OCI-LY7 (cell line): ENCODE data around the gene RBM28. TPM values are rescaled to one million over a fixed set of nuclear protein-coding genes. Genes with fewer than 3 reads are reported as not detected.

Source experiments
- BruUV-seq: library from RNA; stranded (reverse); fragments of 400-500 nt; replicated peaks from 2 replicates; lab custom pipeline; 2021; lab: Mats Ljungman, UMichigan
- CTCF ChIA-PET: fragments of 300-600 bp; sonication (Branson Sonifier 250); formaldehyde crosslinking; loops from one replicate; lab custom pipeline; 2022; ENCODE audit warnings: antibody characterized with exemption; ENCODE audit not compliant: unreplicated experiment; lab: Charles Lee
- POLR2A ChIA-PET: fragments of 300-600 bp; sonication (Branson Sonifier 250); formaldehyde crosslinking; loops from one replicate; lab custom pipeline; 2022; ENCODE audit warnings: antibody characterized with exemption; lab: Charles Lee
- DNase-seq: peaks from one replicate; pipeline ENCODE4 v3.0.0-alpha.2; 2015; ENCODE audit warnings: low spot score
- H2AFZ ChIP-seq: fragments of 200-600 bp; sonication (generic), shearing (Covaris generic); 2 replicates; pipeline ENCODE4 v1.6.1; 2014; ENCODE audit warnings: mild to moderate bottlenecking, antibody characterized with exemption, low read length, moderate library complexity
- H3K27ac ChIP-seq: fragments of 200-600 bp; sonication (generic); 2 replicates; pipeline ENCODE4 v1.5.1; 2014; ENCODE audit warnings: mixed run types, low read depth, mild to moderate bottlenecking, moderate library complexity, low read length, inconsistent platforms; ENCODE audit not compliant: poor library complexity, severe bottlenecking
- H3K36me3 ChIP-seq: fragments of 200-600 bp; sonication (generic); 2 replicates; pipeline ENCODE4 v1.6.1; 2014; ENCODE audit warnings: mild to moderate bottlenecking, antibody characterized with exemption, low read length, moderate library complexity, mixed read lengths; ENCODE audit not compliant: insufficient read depth
- H3K4me1 ChIP-seq: fragments of 200-600 bp; sonication (generic); 2 replicates; pipeline ENCODE4 v1.5.1; 2014; ENCODE audit warnings: mild to moderate bottlenecking, low read length; ENCODE audit not compliant: insufficient read depth, poor library complexity, severe bottlenecking
- H3K4me2 ChIP-seq: fragments of 200-600 bp; sonication (generic); 2 replicates; pipeline ENCODE4 v1.6.1; 2014; ENCODE audit warnings: mild to moderate bottlenecking, low read length
- H3K4me3 ChIP-seq: fragments of 200-600 bp; sonication (generic); 2 replicates; pipeline ENCODE4 v1.5.1; 2014; ENCODE audit warnings: mild to moderate bottlenecking, low read depth, low read length; ENCODE audit not compliant: poor library complexity, severe bottlenecking
- H3K79me2 ChIP-seq: fragments of 200-600 bp; sonication (generic); 2 replicates; pipeline ENCODE4 v1.6.1; 2016; ENCODE audit warnings: low read depth, mild to moderate bottlenecking, low read length, moderate library complexity, mixed read lengths; ENCODE audit not compliant: insufficient read depth
- H3K9me2 ChIP-seq: fragments of 200-600 bp; sonication (generic); 2 replicates; pipeline ENCODE4 v1.6.1; 2016; ENCODE audit warnings: mild to moderate bottlenecking, low read length, mixed read lengths; ENCODE audit not compliant: insufficient read depth
- H3K9me3 ChIP-seq: fragments of 200-600 bp; sonication (generic); 2 replicates; pipeline ENCODE4 v1.6.1; 2014; ENCODE audit warnings: mild to moderate bottlenecking, mixed run types, low read length, mixed read lengths
- H4K20me1 ChIP-seq: fragments of 200-600 bp; sonication (generic); 2 replicates; pipeline ENCODE4 v1.6.1; 2014; ENCODE audit warnings: mild to moderate bottlenecking, antibody characterized with exemption, low read length, moderate library complexity, mixed read lengths; ENCODE audit not compliant: insufficient read depth
- EZH2phosphoT487 ChIP-seq: fragments of 200-600 bp; sonication (generic); IDR thresholded peaks from 2 replicates; pipeline ENCODE4 v1.6.1; 2018; ENCODE audit warnings: low read depth, borderline replicate concordance, mild to moderate bottlenecking, mixed run types, antibody characterized with exemption, low read length, moderate library complexity, mixed read lengths
- intact Hi-C: fragments of 100-400 bp; cut with micrococcal nuclease; formaldehyde crosslinking; loops from one replicate; pipeline ENCODE4 v1.10.0; 2022; ENCODE audit not compliant: unreplicated experiment
- total RNA-seq, 2 experiments: library from RNA; depleted of rRNA in 1 of 2; stranded (reverse); fragments of >200 nt in 1 of 2; shearing (Covaris generic) in 1 of 2; gene quantifications; 2 replicates each; pipeline ENCODE4 v1.2.3, GENCODE V29; 2014 to 2022
- TF ChIP-seq, protein P1 (sequence below): fragments of 200-600 bp; sonication (generic); conservative IDR thresholded peaks from 2 replicates; pipeline ENCODE4 v1.5.1; 2014; ENCODE audit warnings: mild to moderate bottlenecking, antibody characterized with exemption, low read length, moderate library complexity, mixed read lengths

Gene RBM28
- total RNA-seq, 2 experiments from 2014 or later = 35.6 to 70.0 TPM

GRCh38 chr7:128267595-128267924, 76.1 kb downstream of the RBM28 start:
- DNase-seq = no peak
- no TSS peak for BruUV-seq
- Histone ChIP-seq H3K4me3 (no peak overlapping the region), H2AFZ (no peak overlapping the region), H3K36me3 (no peaks in the 10 kb centered on the region), H3K9me2 (no peaks in the 10 kb centered on the region), H3K9me3 (no peaks in the 10 kb centered on the region), H3K79me2 (no peaks in the 10 kb centered on the region), H3K27ac (no peak overlapping the region), H3K4me2 (no peak overlapping the region), H4K20me1 (no peaks in the 10 kb centered on the region), H3K4me1 (no peaks in the 10 kb centered on the region)
- ChIA-PET CTCF (no interaction called here), POLR2A (interaction anchor here (0.6 kb wide), 1 partner anchor 1268 kb away, joined by 4 read pairs; no protein-coding TSS in a partner anchor)
- no peak for TF ChIP-seq EZH2phosphoT487
- TF ChIP-seq, protein P1, sequence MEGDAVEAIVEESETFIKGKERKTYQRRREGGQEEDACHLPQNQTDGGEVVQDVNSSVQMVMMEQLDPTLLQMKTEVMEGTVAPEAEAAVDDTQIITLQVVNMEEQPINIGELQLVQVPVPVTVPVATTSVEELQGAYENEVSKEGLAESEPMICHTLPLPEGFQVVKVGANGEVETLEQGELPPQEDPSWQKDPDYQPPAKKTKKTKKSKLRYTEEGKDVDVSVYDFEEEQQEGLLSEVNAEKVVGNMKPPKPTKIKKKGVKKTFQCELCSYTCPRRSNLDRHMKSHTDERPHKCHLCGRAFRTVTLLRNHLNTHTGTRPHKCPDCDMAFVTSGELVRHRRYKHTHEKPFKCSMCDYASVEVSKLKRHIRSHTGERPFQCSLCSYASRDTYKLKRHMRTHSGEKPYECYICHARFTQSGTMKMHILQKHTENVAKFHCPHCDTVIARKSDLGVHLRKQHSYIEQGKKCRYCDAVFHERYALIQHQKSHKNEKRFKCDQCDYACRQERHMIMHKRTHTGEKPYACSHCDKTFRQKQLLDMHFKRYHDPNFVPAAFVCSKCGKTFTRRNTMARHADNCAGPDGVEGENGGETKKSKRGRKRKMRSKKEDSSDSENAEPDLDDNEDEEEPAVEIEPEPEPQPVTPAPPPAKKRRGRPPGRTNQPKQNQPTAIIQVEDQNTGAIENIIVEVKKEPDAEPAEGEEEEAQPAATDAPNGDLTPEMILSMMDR = no peak
- intact Hi-C loops = no loop called here

DNA sequence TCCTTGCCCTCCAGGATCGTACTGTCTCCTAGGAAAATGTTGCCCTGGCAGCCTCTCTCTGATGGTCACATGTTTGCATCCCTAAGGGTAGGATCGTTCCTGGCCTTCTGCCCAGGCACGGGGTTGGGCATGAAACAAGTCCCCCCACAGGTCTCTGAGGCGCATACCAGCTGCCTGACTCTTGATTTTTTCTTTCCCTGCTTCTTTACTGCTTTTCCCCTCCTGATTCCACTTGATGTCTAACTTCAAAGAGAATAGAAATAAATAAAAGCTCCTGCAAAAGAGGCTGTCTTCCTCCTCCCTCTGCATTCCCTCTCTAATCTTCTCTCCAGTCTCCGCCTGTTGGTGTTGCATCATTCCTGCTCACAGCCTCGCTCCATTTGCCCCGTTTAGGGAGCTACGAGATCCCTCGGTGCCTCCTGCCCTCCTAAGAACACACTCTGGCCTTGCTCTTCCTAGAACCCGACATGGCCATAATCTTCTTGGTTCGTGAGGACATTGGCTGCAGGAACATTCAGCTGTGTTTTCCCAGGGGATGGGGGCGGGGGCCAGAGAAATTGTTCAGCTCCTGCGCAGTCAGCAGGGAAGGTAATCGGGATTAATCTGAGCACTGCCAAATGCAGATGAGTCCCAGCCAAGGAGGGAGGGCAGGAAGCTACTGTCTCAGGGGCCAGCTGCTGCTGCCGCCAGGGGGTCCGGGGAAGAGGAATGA, 76.7 kb downstream of the RBM28 start:
- ChIA-PET CTCF (no interaction called here), POLR2A (interaction anchor here (0.6 kb wide), 1 partner anchor 1268 kb away, joined by 4 read pairs; no protein-coding TSS in a partner anchor)
- TF ChIP-seq, protein P1 = no peak
- TF ChIP-seq EZH2phosphoT487 = no peak
- H3K4me3 ChIP-seq = no peak overlapping the region
- no TSS peak for BruUV-seq
- no peaks in the 10 kb centered on the region for H3K9me2 ChIP-seq
- no peaks in the 10 kb centered on the region for H3K79me2 ChIP-seq
- H3K36me3 ChIP-seq = no peaks in the 10 kb centered on the region
- no peak for DNase-seq
- H3K27ac ChIP-seq = no peak overlapping the region
- intact Hi-C loops = no loop called here
- H2AFZ ChIP-seq = no peak overlapping the region
- H4K20me1 ChIP-seq = no peaks in the 10 kb centered on the region
- no peak overlapping the region for H3K4me2 ChIP-seq
- no peaks in the 10 kb centered on the region for H3K4me1 ChIP-seq
- no peaks in the 10 kb centered on the region for H3K9me3 ChIP-seq

GRCh38 chr7:128266529-128266882, 77.2 kb downstream of the RBM28 start:
- intact Hi-C loops = no loop called here
- ChIA-PET POLR2A (no interaction called here), CTCF (no interaction called here)
- Histone ChIP-seq H3K9me3 (no peaks in the 10 kb centered on the region), H3K4me1 (no peaks in the 10 kb centered on the region), H3K27ac (no peak overlapping the region), H3K36me3 (no peaks in the 10 kb centered on the region), H3K79me2 (no peaks in the 10 kb centered on the region), H3K9me2 (no peaks in the 10 kb centered on the region), H2AFZ (no peak overlapping the region), H3K4me3 (no peak overlapping the region), H4K20me1 (no peaks in the 10 kb centered on the region), H3K4me2 (no peak overlapping the region)
- BruUV-seq = no TSS peak
- TF ChIP-seq, protein P1 = no peak
- no peak for TF ChIP-seq EZH2phosphoT487
- no peak for DNase-seq
